BE2C (cell line): ENCODE results near the gene HOXB6.

Source experiments
- DNase-seq: peaks from one replicate; pipeline ENCODE4 v3.0.0-alpha.2; 2020
- H3K27me3 ChIP-seq: fragments of 250-450 bp; sonication (Bioruptor Pico); 2 replicates; pipeline ENCODE4 v1.5.1; 2020; ENCODE audit warnings: mild to moderate bottlenecking
- H3K36me3 ChIP-seq: fragments of 250-450 bp; sonication (Bioruptor Pico); 2 replicates; pipeline ENCODE4 v1.5.1; 2020; ENCODE audit warnings: mild to moderate bottlenecking
- H3K4me1 ChIP-seq: fragments of 250-450 bp; sonication (Bioruptor Pico); 2 replicates; pipeline ENCODE4 v1.5.1; 2020
- H3K4me3 ChIP-seq: 2 replicates; pipeline ENCODE4 v1.5.1; 2011; ENCODE audit warnings: low read depth, low read length
- H3K9me3 ChIP-seq: fragments of 250-450 bp; sonication (Bioruptor Pico); 2 replicates; pipeline ENCODE4 v1.5.1; 2020
- CTCF ChIP-seq: IDR thresholded peaks from 2 replicates; pipeline ENCODE4 v1.5.1; 2012; ENCODE audit warnings: mild to moderate bottlenecking, low read depth, low read length

Gene HOXB6

GRCh38 chr17:48637323-48638260 lies 32.8 kb upstream of the HOXB6 start:
- peaks cover 100% of the 10 kb centered on the region for H3K27me3 ChIP-seq
- no peaks in the 10 kb centered on the region for H3K36me3 ChIP-seq
- H3K4me1 ChIP-seq, result no peaks in the 10 kb centered on the region
- no peak for DNase-seq
- no peak for TF ChIP-seq CTCF
- no peak overlapping the region for H3K4me3 ChIP-seq
- H3K9me3 ChIP-seq, result no peaks in the 10 kb centered on the region

- peak; percentile 91 for DNase-seq
- TF ChIP-seq CTCF, result peak; percentile 68
- Histone ChIP-seq H3K36me3 (no peaks in the 10 kb centered on the region), H3K9me3 (no peaks in the 10 kb centered on the region), H3K27me3 (peaks cover 100% of the 10 kb centered on the region), H3K4me3 (no peak overlapping the region), H3K4me1 (no peaks in the 10 kb centered on the region)
Observed at GRCh38 chr17:48636177-48637018, 31.6 kb upstream of the HOXB6 start.

GRCh38 chr17:48634493-48635208 lies 29.9 kb upstream of the HOXB6 start:
- Histone ChIP-seq H3K4me3 (no peak overlapping the region), H3K36me3 (no peaks in the 10 kb centered on the region), H3K27me3 (peaks cover 100% of the 10 kb centered on the region), H3K4me1 (no peaks in the 10 kb centered on the region), H3K9me3 (no peaks in the 10 kb centered on the region)
- no peak for TF ChIP-seq CTCF
- DNase-seq, result no peak

GRCh38 chr17:48633266-48633677 lies 28.5 kb upstream of the HOXB6 start:
- H3K27me3 ChIP-seq, result peaks cover 100% of the 10 kb centered on the region
- no peaks in the 10 kb centered on the region for H3K9me3 ChIP-seq
- H3K4me3 ChIP-seq, result no peak overlapping the region
- no peak for DNase-seq
- no peaks in the 10 kb centered on the region for H3K36me3 ChIP-seq
- TF ChIP-seq CTCF, result no peak
- H3K4me1 ChIP-seq, result no peaks in the 10 kb centered on the region

- H3K9me3 ChIP-seq, result no peaks in the 10 kb centered on the region
- peaks cover 100% of the 10 kb centered on the region for H3K27me3 ChIP-seq
- TF ChIP-seq CTCF, result no peak
- no peaks in the 10 kb centered on the region for H3K4me1 ChIP-seq
- no peaks in the 10 kb centered on the region for H3K36me3 ChIP-seq
- no peak for DNase-seq
- no peak overlapping the region for H3K4me3 ChIP-seq
Observed at GRCh38 chr17:48632579-48633265, 27.9 kb upstream of the HOXB6 start.
